ENCODE data around the gene AP2B1.

Gene AP2B1

GRCh38 chr17:35621768-35622167 is 34.6 kb downstream of the AP2B1 start:
- DNase-seq (ENCODE audit: low read depth in 1 of 2, low spot score in 1 of 2) = no peak

- no peak for DNase-seq (ENCODE audit: low read depth in 1 of 2, low spot score in 1 of 2)
These were observed 40.3 kb downstream of the AP2B1 start for GRCh38 chr17:35627417-35627816.

GRCh38 chr17:35630530-35631148 is 43.5 kb downstream of the AP2B1 start:
- DNase-seq (ENCODE audit: low read depth in 1 of 2, low spot score in 1 of 2) = no peak

- no peak for DNase-seq (ENCODE audit: low read depth in 1 of 2, low spot score in 1 of 2)
These were observed 53.9 kb downstream of the AP2B1 start for GRCh38 chr17:35641032-35641431.

GRCh38 chr17:35645923-35646322 is 58.8 kb downstream of the AP2B1 start:
- DNase-seq (ENCODE audit: low read depth in 1 of 2, low spot score in 1 of 2) = no peak

GRCh38 chr17:35651467-35651866 is 64.3 kb downstream of the AP2B1 start:
- DNase-seq (ENCODE audit: low read depth in 1 of 2, low spot score in 1 of 2) = no peak

- no peak for DNase-seq (ENCODE audit: low read depth in 1 of 2, low spot score in 1 of 2)
These were observed 66.7 kb downstream of the AP2B1 start for GRCh38 chr17:35653619-35654361.

GRCh38 chr17:35655303-35655702 is 68.2 kb downstream of the AP2B1 start:
- no peak for DNase-seq (ENCODE audit: low read depth in 1 of 2, low spot score in 1 of 2)

- no peak for DNase-seq (ENCODE audit: low read depth in 1 of 2, low spot score in 1 of 2)
These were observed 73.8 kb downstream of the AP2B1 start for GRCh38 chr17:35660902-35661301.

- DNase-seq (ENCODE audit: low read depth in 1 of 2, low spot score in 1 of 2) = no peak
These were observed 77.6 kb downstream of the AP2B1 start for GRCh38 chr17:35664685-35665084.

GRCh38 chr17:35665662-35666061 is 78.5 kb downstream of the AP2B1 start:
- no peak for DNase-seq (ENCODE audit: low read depth in 1 of 2, low spot score in 1 of 2)

GRCh38 chr17:35666070-35666469 is 78.9 kb downstream of the AP2B1 start:
- no peak for DNase-seq (ENCODE audit: low read depth in 1 of 2, low spot score in 1 of 2)

- DNase-seq (ENCODE audit: low read depth in 1 of 2, low spot score in 1 of 2) = no peak
These were observed 79.9 kb downstream of the AP2B1 start for GRCh38 chr17:35666967-35667532.

- no peak for DNase-seq (ENCODE audit: low read depth in 1 of 2, low spot score in 1 of 2)
These were observed 81.7 kb downstream of the AP2B1 start for GRCh38 chr17:35668802-35669201.

- DNase-seq (ENCODE audit: low read depth in 1 of 2, low spot score in 1 of 2) = no peak
These were observed 87.4 kb downstream of the AP2B1 start for GRCh38 chr17:35674552-35674951.

GRCh38 chr17:35676441-35676840 is 89.3 kb downstream of the AP2B1 start:
- no peak for DNase-seq (ENCODE audit: low read depth in 1 of 2, low spot score in 1 of 2)

GRCh38 chr17:35679007-35679682 is 92.0 kb downstream of the AP2B1 start:
- DNase-seq (ENCODE audit: low read depth in 1 of 2, low spot score in 1 of 2) = no peak

- DNase-seq (ENCODE audit: low read depth in 1 of 2, low spot score in 1 of 2) = no peak
These were observed 96.5 kb downstream of the AP2B1 start for GRCh38 chr17:35683591-35683990.

- DNase-seq (ENCODE audit: low read depth in 1 of 2, low spot score in 1 of 2) = no peak
These were observed 97.1 kb downstream of the AP2B1 start for GRCh38 chr17:35684055-35684802.

GRCh38 chr17:35692512-35693210 is 105.5 kb downstream of the AP2B1 start:
- DNase-seq (ENCODE audit: low read depth in 1 of 2, low spot score in 1 of 2) = no peak

- DNase-seq (ENCODE audit: low read depth in 1 of 2, low spot score in 1 of 2) = no peak
These were observed 106.5 kb downstream of the AP2B1 start for GRCh38 chr17:35693662-35694061.

All from stimulated activated CD4-positive, alpha-beta T cell treated with anti-CD3 and anti-CD28 coated beads, Interleukin-15, amount 100 ng/mL, for 1 hour (primary cell).